ENCODE data around the gene KIF9. TPM values are rescaled to one million over a fixed set of nuclear protein-coding genes. Genes with fewer than 3 reads are reported as not detected.
"Not testable (repeated sequence)": the region's sequence is repeated elsewhere in the genome, so short reads cannot be mapped to it uniquely, and the experiment has no call there.

The KIF9 gene
- total RNA-seq, 2 donors from 2014 or later, result 5.3 to 13.4 TPM

DNA sequence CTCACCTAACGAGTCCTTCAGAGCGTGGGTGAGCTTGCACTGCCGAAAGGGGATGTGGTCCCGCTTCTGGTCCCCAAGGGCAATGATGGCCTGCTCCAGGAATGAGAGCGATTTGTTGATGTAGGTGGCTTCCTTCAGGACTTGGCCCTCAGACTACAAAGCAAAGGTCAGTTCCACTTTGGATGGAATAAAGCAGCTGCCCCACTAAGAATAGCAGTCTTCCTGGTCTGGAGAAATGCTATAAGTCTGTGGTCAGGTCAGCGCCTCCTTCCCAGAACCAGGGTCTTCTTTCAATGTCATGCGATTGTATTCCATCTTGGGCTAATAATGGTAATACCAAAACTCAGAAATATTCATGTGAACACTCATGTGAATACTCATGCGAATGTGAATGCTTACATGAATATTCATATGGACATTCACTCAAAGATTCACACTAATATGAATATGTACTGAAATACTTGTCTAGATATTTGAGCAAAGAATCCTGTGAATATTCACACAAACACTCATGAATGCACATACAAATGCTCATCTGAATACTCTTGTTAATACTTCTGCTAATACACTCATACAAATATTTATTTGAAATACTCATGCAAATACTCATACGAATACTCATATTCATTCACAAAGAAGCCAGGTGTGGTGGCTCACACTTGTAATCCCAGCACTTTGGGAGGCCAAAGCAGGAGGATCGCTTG, 16.7 kb downstream of the KIF9 start:
- Histone ChIP-seq H3K4me3 (no peak overlapping the region), H3K9ac (ENCODE audit: low read depth in 2 of 2, low read length in 2 of 2) (no peak overlapping the region), H3K27me3 (no peaks in the 10 kb centered on the region), H3K9me3 (no peaks in the 10 kb centered on the region), H3K4me1 (no peaks in the 10 kb centered on the region), H3K27ac (no peak overlapping the region), H3K36me3 (no peaks in the 10 kb centered on the region)
- TF ChIP-seq, protein P1, sequence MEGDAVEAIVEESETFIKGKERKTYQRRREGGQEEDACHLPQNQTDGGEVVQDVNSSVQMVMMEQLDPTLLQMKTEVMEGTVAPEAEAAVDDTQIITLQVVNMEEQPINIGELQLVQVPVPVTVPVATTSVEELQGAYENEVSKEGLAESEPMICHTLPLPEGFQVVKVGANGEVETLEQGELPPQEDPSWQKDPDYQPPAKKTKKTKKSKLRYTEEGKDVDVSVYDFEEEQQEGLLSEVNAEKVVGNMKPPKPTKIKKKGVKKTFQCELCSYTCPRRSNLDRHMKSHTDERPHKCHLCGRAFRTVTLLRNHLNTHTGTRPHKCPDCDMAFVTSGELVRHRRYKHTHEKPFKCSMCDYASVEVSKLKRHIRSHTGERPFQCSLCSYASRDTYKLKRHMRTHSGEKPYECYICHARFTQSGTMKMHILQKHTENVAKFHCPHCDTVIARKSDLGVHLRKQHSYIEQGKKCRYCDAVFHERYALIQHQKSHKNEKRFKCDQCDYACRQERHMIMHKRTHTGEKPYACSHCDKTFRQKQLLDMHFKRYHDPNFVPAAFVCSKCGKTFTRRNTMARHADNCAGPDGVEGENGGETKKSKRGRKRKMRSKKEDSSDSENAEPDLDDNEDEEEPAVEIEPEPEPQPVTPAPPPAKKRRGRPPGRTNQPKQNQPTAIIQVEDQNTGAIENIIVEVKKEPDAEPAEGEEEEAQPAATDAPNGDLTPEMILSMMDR (IDR thresholded peaks at IDR 0.05), result no peak
- no peak for DNase-seq
- intact Hi-C loops (cut with DNase I), result no loop called here

DNA sequence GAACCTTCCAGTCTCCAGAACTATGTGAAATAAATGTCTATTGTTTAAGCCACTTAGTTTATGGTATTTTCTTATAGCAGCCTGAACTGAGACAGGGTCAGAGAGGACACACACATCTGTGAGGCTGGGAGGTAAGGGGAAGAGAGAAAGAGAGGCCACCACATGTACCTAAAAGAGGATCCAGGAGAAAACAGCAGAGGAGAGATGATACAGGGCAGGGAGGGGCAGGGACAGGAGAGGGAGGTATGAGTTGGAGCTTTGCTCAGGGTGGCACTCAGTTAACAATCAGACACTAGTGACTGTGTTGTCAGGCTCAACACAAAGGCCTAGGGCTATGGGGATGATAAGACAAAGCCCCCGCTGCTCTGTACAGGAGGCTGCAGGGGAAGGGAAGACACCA, 17.6 kb downstream of the KIF9 start:
- intact Hi-C loops (cut with DNase I), result no loop called here

DNA sequence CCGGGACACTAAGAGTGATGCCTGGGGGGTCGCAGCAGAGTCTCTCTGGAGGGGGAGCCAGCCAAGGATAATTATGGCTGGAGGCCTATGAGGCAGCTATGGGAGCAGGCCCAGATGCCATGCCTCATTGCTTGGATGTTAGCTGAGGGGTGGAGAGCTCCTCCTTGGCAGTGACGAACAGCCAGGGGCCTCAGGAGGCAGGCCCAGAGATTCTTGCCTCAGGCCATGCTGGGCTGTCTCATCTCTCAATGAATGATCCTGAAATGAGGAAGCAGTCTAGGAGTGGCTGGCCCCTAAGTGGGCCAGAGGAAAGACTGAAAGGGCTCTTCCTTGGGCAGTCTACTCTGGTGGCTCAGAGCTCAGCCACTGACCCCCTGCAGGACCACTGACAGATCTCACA, 21.3 kb downstream of the KIF9 start:
- TF ChIP-seq, protein P1 (IDR thresholded peaks at IDR 0.05), result no peak
- Histone ChIP-seq H3K4me1 (no peaks in the 10 kb centered on the region), H3K36me3 (no peaks in the 10 kb centered on the region), H3K9me3 (no peaks in the 10 kb centered on the region), H3K9ac (ENCODE audit: low read depth in 2 of 2, low read length in 2 of 2) (no peak overlapping the region), H3K4me3 (no peak overlapping the region), H3K27me3 (no peaks in the 10 kb centered on the region), H3K27ac (no peak overlapping the region)
- DNase-seq, result no peak
- intact Hi-C loops (cut with DNase I), result no loop called here

More for the DNA sequence above, 17.6 kb downstream of the KIF9 start:
- H3K9me3 ChIP-seq, result no peaks in the 10 kb centered on the region
- no peak for DNase-seq
- no peaks in the 10 kb centered on the region for H3K4me1 ChIP-seq
- H3K4me3 ChIP-seq, result no peak overlapping the region
- H3K36me3 ChIP-seq, result no peaks in the 10 kb centered on the region
- TF ChIP-seq, protein P1 (IDR thresholded peaks at IDR 0.05), result no peak
- H3K9ac ChIP-seq (ENCODE audit: low read depth in 2 of 2, low read length in 2 of 2), result no peak overlapping the region
- H3K27me3 ChIP-seq, result no peaks in the 10 kb centered on the region
- no peak overlapping the region for H3K27ac ChIP-seq

DNA sequence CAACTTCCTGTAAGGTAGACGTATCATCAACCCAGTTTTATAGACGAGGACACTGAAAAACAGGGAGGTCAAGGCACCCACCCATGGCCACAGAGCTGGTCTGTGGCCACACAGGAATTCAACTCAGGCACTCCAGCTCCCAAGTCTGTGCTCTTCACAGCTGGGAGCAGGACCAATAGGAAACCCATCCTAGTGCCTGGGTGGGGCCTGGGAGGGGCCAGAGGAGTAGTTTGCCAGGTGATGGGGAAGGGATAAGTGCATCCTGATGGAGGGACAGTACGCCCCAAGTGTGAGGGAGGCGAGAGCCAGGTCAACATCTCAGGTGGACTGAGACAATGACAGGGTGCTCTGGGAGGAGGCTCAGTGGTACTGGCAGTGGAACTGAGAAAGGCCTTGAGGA, 22.0 kb downstream of the KIF9 start:
- Histone ChIP-seq H3K27me3 (no peaks in the 10 kb centered on the region), H3K4me3 (no peak overlapping the region), H3K9ac (ENCODE audit: low read depth in 2 of 2, low read length in 2 of 2) (no peak overlapping the region), H3K9me3 (no peaks in the 10 kb centered on the region), H3K4me1 (no peaks in the 10 kb centered on the region), H3K27ac (no peak overlapping the region), H3K36me3 (no peaks in the 10 kb centered on the region)
- no peak for DNase-seq
- TF ChIP-seq, protein P1 (IDR thresholded peaks at IDR 0.05), result no peak
- intact Hi-C loops (cut with DNase I), result no loop called here

DNA sequence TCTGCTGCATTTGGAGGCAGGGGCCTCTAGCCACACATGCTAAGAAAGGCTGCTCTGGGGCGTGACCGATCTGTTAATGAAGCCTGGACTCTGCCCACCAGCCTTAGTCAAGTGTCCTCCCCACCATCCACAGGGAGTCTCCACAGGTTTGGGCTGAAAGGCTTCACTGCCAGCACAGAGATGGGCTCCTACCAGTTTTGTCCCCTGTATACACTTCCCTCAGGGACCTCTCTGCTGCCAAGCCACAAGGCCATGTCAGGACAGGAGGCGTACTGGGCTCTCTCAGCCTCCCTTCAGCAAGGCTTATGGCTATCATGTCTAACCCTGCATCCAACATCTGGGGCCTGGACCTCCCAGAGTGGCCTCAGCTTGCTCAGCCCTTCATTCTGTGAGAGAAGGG, 23.5 kb downstream of the KIF9 start:
- TF ChIP-seq, protein P1 (IDR thresholded peaks at IDR 0.05), result no peak

DNA sequence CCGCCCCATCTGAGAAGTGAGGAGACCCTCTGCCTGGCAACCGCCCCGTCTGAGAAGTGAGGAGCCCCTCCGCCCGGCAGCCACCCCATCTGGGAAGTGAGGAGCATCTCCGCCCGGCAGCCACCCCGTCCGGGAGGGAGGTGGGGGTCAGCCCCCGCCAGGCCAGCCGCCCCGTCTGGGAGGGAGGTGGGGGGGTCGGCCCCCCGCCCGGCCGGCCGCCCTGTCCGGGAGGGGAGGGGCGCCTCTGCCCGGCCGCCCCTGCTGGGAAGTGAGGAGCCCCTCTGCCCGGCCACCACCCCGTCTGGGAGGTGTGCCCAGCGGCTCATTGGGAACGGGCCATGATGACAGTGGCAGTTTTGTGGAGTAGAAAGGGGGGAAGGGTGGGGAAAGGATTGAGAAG, 26.3 kb downstream of the KIF9 start:
- intact Hi-C loops (cut with DNase I); H3K27me3 ChIP-seq; H3K4me1 ChIP-seq; H3K36me3 ChIP-seq; H3K9ac ChIP-seq (ENCODE audit: low read depth in 2 of 2, low read length in 2 of 2); H3K27ac ChIP-seq; DNase-seq; H3K9me3 ChIP-seq; H3K4me3 ChIP-seq: not testable (repeated sequence)

More for the DNA sequence above, 23.5 kb downstream of the KIF9 start:
- intact Hi-C loops (cut with DNase I), result no loop called here
- no peak for DNase-seq
- H3K27ac ChIP-seq, result no peak overlapping the region
- no peaks in the 10 kb centered on the region for H3K36me3 ChIP-seq
- no peaks in the 10 kb centered on the region for H3K9me3 ChIP-seq
- no peak overlapping the region for H3K4me3 ChIP-seq
- no peaks in the 10 kb centered on the region for H3K27me3 ChIP-seq
- no peaks in the 10 kb centered on the region for H3K4me1 ChIP-seq
- no peak overlapping the region for H3K9ac ChIP-seq (ENCODE audit: low read depth in 2 of 2, low read length in 2 of 2)

Data from colonic mucosa (tissue), 4 donors.